ENCODE results near the gene C5orf63.

DNA sequence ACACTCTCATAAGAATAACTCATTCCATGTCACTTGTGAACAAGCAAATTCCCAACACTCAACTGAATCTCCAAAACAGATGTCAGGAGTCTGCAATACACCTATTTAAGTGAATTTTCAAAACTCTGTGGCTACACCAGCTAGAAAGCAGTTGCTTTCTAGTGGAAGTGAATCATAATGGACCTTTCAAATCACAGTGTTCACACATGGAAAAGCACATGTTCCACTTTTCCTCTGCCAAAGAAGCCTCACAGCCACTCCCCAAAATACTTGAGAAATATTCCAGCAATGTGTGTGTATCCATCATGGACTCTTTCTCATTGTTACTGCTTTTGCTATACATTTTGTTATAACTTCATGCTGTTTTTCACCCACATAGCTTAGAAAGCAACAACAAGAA, 60.4 kb downstream of the C5orf63 start:
- TF ChIP-seq, protein P1, sequence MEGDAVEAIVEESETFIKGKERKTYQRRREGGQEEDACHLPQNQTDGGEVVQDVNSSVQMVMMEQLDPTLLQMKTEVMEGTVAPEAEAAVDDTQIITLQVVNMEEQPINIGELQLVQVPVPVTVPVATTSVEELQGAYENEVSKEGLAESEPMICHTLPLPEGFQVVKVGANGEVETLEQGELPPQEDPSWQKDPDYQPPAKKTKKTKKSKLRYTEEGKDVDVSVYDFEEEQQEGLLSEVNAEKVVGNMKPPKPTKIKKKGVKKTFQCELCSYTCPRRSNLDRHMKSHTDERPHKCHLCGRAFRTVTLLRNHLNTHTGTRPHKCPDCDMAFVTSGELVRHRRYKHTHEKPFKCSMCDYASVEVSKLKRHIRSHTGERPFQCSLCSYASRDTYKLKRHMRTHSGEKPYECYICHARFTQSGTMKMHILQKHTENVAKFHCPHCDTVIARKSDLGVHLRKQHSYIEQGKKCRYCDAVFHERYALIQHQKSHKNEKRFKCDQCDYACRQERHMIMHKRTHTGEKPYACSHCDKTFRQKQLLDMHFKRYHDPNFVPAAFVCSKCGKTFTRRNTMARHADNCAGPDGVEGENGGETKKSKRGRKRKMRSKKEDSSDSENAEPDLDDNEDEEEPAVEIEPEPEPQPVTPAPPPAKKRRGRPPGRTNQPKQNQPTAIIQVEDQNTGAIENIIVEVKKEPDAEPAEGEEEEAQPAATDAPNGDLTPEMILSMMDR (IDR thresholded peaks at IDR 0.05) = no peak
- TF ChIP-seq POLR2A (IDR thresholded peaks at IDR 0.05) = no peak

All from adrenal gland (tissue), 5 donors.